Fibroblast of the aortic adventitia (primary cell): ENCODE results near the gene NRBF2. TPM values are rescaled to one million over a fixed set of nuclear protein-coding genes. Genes with fewer than 3 reads are reported as not detected.
"Not testable (repeated sequence)": the region's sequence is repeated elsewhere in the genome, so short reads cannot be mapped to it uniquely, and the experiment has no call there.

Experiments
- DNase-seq: peaks from one replicate; pipeline ENCODE4 v3.0.0-alpha.2; 2010; ENCODE audit warnings: low read depth
- H3K4me3 ChIP-seq: 2 replicates; pipeline ENCODE4 v1.5.1; 2011; ENCODE audit warnings: low read depth, mild to moderate bottlenecking, control low read depth, low read length, moderate library complexity
- CTCF ChIP-seq: IDR thresholded peaks from 2 replicates; pipeline ENCODE4 v1.5.1; 2011; ENCODE audit warnings: mild to moderate bottlenecking, low read length, control low read depth, inconsistent platforms; ENCODE audit not compliant: insufficient read depth
- total RNA-seq: library from RNA; depleted of rRNA; stranded (reverse); fragments of >200 nt; gene quantifications from 2 replicates; pipeline ENCODE4 v1.2.3, GENCODE V29; 2012; ENCODE audit warnings: low replicate concordance

Gene NRBF2
- total RNA-seq, 1 donor = 26.6 TPM

DNA sequence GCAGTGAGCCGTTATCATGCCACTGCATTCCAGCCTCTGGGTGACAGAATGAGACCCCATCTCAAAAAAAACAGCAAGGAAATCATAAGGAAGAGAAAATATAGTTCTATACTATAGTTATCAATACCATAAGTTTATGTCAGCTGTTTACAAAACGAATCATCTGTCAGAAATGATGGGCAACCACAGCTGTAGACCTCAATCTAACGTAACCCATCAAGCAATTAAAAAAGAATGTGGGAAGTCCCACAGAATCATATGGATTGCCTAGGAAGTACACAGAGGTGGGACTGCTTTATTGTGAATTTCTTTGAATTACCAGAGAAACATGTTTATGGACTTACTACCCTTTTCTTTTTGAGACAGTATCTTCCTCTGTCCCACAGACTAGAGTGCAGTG lies 6.9 kb downstream of the NRBF2 start:
- no peak overlapping the region for H3K4me3 ChIP-seq
- TF ChIP-seq CTCF = no peak
- DNase-seq = no peak

DNA sequence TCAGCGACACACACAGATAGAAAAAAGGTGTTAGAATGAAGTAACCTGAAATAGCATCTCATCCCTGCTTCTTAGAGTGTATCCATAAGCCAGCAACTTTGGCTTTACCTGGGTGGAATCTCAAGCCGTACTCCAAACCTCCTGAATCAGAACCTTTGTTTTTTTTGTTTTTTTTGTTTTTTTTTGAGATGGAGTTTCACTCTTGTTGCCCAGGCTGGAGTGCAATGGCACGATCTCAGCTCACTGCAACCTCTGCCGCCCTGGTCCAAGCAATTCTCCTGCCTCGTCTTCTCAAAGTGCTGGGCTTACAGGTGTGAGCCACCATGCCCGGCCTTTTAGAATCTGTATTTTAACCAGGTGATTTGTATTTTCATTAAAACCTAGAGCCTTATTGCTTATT lies 9.0 kb downstream of the NRBF2 start:
- no peak overlapping the region for H3K4me3 ChIP-seq
- TF ChIP-seq CTCF = no peak
- DNase-seq = no peak

- no peak overlapping the region for H3K4me3 ChIP-seq
- DNase-seq = no peak
- TF ChIP-seq CTCF = no peak
Observed at GRCh38 chr10:63143987-63144386, 10.9 kb downstream of the NRBF2 start.

GRCh38 chr10:63145782-63146181 lies 12.7 kb downstream of the NRBF2 start:
- TF ChIP-seq CTCF = no peak
- no peak overlapping the region for H3K4me3 ChIP-seq
- no peak for DNase-seq

GRCh38 chr10:63146503-63146902 lies 13.4 kb downstream of the NRBF2 start:
- no peak overlapping the region for H3K4me3 ChIP-seq
- TF ChIP-seq CTCF = no peak
- no peak for DNase-seq

GRCh38 chr10:63150745-63151144 lies 17.6 kb downstream of the NRBF2 start:
- no peak overlapping the region for H3K4me3 ChIP-seq
- no peak for DNase-seq
- no peak for TF ChIP-seq CTCF

GRCh38 chr10:63153868-63154545 lies 20.9 kb downstream of the NRBF2 start:
- peak; percentile 64 for DNase-seq
- H3K4me3 ChIP-seq = not testable (repeated sequence)
